GM19025 (cell line): ENCODE measurements around the gene HEG1.
"Not testable (repeated sequence)": the region's sequence is repeated elsewhere in the genome, so short reads cannot be mapped to it uniquely, and the experiment has no call there.

Experiments
- ATAC-seq: cut with Tn5 transposase; IDR thresholded peaks from one replicate; pipeline ENCODE4 v1.9.1; 2021; ENCODE audit warnings: mild to moderate bottlenecking, low read depth, moderate library complexity; ENCODE audit not compliant: unreplicated experiment

The HEG1 gene, protein sequence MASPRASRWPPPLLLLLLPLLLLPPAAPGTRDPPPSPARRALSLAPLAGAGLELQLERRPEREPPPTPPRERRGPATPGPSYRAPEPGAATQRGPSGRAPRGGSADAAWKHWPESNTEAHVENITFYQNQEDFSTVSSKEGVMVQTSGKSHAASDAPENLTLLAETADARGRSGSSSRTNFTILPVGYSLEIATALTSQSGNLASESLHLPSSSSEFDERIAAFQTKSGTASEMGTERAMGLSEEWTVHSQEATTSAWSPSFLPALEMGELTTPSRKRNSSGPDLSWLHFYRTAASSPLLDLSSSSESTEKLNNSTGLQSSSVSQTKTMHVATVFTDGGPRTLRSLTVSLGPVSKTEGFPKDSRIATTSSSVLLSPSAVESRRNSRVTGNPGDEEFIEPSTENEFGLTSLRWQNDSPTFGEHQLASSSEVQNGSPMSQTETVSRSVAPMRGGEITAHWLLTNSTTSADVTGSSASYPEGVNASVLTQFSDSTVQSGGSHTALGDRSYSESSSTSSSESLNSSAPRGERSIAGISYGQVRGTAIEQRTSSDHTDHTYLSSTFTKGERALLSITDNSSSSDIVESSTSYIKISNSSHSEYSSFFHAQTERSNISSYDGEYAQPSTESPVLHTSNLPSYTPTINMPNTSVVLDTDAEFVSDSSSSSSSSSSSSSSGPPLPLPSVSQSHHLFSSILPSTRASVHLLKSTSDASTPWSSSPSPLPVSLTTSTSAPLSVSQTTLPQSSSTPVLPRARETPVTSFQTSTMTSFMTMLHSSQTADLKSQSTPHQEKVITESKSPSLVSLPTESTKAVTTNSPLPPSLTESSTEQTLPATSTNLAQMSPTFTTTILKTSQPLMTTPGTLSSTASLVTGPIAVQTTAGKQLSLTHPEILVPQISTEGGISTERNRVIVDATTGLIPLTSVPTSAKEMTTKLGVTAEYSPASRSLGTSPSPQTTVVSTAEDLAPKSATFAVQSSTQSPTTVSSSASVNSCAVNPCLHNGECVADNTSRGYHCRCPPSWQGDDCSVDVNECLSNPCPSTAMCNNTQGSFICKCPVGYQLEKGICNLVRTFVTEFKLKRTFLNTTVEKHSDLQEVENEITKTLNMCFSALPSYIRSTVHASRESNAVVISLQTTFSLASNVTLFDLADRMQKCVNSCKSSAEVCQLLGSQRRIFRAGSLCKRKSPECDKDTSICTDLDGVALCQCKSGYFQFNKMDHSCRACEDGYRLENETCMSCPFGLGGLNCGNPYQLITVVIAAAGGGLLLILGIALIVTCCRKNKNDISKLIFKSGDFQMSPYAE (N-terminal part only)

DNA sequence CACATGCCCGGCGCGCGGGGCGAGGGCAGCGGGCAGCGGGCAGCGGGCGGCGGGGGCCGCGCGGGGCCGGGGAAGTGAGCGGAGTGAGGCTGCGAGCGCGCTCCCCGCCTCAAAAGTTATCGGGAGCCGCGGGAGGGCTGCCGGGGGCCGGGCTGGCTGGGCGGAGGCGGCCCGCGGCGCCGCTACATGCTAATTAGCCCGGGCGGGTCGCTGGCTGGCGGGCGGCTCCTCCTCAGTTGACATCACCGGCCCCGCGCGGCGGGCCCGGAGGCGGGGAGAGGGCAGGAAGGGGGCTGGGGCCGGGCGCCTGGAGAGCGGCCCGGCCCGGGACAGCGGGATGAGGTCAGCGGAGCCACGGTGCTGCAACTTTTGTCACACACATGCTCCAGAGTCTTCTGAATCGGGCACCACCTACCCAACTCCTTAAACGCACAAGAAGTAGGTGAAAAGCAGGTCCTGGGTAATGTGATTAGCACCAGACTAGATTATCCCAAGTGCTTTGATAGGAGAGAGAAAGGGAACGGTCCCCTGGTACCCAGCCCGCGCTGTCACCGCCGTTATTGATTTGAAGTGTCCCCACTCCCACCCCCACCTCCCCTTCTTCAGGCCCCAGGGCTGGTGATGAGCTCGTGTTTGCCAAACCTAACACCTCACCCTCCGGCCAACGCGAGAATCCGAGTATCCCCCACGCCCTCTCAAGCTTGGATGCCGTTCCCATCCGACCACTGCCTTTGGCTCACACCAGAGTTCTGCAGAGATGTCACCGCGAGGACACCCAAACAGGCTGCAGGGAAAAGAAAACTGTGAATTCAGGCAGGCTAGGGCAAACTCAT, at the start of gene HEG1:
Gene HEG1, minus strand, starts transcription at position 85 of the 833 bp plus-strand sequence. CDS start 107 bp downstream, outside the sequence.
- ATAC-seq = peak; percentile 73

DNA sequence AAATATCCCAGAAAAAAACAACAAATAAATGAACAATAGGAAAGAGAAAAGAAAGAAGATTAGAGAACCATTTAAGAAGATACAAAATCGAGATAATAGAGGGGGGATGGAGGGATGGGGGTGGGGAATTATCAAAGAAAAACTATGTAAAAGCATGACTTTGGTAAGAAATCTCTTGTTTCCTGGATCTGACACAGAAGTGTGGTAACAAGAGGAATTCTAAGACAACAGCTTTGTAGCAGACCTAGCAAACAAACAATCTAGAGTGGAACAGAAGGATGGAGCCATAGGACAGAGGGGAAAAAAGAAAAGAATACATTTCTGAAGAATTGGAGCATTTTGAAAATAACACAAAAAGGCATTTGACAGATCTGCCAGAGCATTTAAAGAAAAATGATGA, 49.3 kb upstream of the HEG1 start:
- ATAC-seq = no peak

DNA sequence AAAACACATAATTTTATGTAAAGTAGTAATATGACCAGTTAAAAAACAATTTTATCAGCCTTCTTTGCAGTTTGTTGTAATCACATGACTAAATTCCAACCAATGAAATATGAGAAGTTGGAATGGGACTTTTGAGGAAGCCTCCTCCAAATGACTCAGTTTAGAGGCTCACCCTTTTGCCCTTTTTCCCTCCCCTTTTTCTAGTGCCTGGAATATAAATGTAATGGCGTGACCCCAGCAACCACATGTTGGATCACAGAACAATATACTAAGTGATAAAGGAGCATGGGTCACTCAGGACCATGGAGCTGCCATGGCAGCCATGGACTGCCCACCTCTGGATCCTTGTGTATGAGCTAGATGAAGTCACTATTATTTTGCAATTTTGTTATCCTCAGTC, 48.8 kb upstream of the HEG1 start:
- no peak for ATAC-seq

DNA sequence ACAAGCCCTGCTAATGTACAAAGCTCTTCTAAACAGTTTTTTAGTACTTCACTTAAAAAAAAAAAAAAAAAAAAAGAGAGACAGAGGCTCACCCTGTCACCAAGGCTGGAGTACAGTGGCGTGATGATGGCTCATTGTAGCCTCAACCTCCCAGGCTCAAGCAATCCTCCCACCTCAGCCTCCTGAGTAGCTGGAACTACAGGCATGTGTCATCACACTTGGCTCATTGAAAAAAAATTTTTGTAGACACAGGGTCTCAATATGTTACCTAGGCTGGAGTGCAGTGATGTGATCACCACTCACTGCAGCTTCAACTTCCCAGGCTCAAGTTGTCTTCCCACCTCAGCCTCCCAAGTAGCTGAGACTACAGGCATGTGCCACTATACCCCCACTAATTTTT, 47.6 kb upstream of the HEG1 start:
- no peak for ATAC-seq

DNA sequence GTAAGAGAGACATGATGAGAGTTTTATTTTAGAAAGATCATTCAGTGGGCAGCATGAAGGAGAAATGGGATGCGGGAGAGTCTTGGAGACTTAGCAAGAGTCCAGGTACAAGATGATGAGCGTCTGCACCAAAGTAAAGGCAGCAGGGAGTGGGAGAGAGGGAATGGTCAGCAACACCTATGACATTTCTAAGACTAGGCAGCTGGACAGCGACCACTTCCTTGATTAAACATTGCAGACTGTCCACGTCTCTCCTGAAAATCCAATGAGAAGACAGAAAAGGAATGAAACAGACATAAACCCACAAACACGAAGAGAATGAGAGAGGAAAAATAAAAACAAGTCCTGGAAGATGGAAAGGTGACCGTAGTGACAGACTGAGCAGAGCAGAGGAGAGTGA, 46.7 kb upstream of the HEG1 start:
- ATAC-seq = no peak

DNA sequence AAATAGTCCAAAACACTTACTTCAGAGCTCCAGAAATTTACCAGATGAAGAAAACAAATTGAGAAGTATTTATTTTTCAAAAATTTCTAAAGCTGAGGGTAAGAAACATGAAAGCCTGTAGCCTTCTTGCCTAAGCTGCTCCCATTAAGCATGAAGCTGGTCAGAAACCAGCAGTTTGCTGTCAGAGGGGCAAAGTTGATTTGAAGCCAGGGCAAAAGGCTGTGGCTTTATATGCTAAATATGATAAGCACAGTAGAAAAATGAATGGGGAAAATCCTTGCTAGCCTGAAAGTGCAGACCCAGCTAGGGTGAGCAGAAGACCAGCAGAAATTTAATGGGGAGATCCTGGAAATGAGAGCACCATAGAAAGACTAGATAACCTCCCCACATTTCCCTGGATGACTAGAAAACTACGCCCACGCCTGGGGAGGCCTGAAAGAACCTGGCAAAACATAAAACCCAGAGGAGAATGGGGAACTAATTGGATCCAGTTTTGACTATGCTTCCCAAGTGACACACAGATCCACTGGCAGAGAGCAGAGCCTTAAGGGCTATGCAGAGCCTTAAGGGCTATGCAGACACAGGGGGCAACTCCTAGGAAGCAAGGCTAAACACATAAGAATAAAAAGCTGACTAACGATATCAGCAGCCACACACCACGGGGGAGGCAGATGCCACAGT, 43.0 kb upstream of the HEG1 start:
- ATAC-seq = no peak

DNA sequence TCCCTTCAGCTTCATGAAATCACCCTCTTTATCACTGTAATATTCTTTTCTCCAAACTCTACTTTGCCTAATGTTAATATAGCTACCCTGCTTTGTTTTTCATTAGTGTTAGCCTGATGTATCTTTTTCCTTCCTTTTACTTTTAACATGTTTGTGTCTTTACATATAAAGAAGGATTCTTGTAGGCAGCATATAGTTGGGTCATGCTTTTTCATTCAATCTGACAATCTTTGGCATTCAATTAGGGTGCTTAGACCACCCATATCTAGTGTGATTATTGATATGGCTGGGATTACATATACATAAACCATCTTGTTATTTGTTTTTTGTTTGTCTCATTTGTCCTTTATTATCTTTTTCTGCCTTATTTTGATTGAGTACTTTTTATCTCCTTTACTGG, 34.9 kb upstream of the HEG1 start:
- no peak for ATAC-seq

DNA sequence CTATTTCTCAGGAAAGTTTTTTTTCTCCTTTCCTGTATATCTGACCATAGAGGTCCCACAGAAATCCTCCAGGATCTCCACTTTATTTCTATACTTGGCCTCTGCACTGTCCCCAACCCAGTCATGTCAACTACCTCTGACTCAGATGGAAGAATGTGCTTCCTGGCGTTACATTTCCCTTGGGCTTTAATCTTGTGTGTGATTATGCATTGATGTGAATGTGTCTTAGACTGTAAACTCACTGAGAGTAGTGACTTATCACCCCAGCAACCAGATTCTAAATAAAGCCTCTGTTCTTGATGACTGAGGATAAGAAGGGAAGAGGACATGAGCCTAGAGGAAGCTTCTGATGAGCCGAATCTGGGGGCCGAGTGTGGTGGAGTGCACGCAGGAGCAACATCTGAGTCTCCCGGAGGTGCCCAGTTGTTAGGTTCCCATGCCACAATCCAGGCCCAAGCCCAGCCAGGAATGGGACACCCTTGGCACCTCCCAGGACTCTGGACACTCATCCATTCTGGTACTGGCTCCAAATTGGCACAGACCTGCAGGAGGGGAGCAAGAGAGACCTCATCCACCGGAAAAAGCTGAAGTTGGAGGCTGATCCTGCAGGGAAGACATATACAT, 32.1 kb upstream of the HEG1 start:
- no peak for ATAC-seq

DNA sequence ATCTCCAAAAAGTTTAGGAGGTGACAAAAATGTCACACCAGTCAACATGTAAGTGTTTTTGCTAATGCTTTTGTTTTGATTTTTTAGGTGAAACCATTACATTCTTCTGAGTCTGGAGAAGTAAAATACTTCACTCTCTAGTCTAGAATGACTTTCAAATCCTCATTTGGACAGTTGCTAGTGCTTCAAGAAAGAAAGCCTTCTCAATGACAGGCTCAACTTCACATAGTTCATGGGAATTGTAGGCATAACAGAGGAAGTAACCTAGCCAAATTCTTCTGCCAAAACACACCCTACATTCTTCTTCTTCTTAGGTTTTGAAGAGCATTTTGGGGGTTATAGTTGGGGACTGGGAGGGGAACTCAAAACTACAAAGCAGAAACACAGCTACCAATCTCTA, 29.4 kb upstream of the HEG1 start:
- no peak for ATAC-seq

DNA sequence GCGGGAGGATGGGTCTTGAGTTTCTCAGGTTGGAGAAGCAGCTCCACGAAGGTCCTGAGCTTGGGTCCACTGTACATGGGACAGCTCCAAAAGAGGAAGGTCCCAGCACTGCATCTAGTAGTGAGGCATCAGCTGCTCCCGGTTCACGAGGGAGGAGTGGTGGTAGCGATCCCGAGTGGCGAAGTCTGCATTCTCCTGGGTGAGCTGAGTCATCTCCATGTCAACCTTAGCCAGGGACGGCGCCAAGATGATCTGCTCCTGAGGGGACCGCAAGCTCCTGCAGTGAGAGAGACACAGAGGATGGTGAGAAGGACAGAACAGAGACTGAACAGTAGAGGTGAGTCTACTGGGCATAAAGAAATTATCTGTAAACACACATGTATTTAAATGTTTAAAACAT, 28.0 kb upstream of the HEG1 start:
- no peak for ATAC-seq

DNA sequence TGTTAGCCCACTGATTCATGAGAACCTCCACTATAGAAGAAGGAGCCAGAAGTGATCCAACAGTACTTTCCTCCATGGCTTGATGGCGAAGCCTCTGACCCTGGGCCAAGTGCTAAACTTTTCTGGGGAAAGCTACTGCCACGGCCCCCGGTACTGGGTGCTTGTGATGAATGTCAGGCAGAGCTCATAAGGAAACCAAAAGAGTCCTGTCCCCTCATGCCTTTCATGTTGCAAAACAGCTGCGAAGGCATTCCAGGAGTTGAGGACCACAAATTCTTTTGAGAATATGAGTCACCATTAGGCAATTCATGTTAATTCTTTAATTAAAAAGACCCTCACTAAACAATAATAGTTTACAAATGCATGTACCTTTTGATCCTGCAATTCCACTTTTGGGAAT, 26.5 kb upstream of the HEG1 start:
- not testable (repeated sequence) for ATAC-seq

DNA sequence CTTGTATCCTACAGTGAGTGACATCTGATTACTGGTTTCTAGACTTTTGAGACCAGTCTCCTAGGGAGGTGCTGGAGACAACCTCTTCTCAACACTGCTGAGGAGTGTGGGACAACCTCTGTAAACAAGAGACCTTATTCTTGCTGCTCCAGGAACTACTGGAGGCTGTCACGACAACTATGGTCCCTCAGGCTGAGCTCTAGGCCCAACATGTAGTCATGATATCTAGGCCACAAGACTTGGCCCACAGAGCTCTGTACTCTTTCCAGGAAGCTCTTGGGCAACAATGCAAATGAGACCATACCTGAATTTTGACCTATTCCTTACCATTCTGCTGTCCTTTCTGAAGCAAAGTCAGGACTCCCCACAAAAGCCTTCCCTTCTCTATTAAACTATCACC, 24.3 kb upstream of the HEG1 start:
- no peak for ATAC-seq

DNA sequence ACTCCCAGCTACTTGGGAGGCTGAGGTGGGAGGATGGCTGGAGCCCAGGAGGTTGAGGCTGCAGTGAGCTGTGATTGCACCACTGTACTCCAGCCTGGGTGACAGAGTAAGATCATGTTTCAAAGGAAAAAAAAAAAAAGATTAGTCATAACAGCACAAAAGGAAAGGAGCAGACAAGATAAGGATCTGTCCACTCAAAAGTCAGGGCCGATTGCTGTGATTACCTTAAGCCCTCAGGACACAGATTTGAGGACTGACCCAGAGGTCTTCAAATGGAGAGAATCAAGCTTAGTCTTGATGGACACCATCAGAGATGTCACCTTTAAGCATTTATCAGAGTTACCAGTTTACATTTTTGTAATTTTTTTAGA, 23.9 kb upstream of the HEG1 start:
- no peak for ATAC-seq

DNA sequence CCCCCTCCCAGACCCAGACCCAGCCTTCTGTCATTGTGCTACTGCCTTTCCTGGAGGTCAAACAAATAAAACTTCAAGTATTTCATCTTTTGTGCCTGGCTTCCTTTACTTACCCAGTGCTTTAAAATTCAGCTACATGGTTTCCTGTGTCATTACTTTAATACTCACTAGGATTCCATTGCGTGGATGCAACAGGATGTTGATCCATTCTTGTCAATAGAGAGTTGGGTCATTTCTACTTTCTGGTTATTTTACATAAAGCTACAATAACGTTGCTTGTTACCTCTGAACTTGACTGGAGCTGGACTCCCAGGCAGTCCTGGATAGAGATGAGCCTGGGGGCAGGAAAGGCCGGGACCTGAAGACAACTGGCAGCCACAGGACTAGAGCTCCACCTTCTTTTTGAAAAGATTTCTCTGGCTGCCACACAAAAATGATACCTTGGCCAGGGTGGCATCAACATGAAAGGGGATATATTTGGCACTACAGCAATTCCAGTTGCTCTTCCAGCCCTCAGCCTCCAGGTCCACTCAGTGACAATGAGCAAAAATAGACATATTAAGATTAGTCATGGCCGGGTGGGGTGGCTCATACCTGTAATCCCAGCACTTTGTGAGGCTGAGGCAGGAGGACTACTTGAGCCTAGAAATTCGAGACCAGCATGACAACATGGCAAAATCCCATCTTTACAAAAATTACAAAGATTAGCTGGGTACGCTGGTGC, 23.3 kb upstream of the HEG1 start:
- ATAC-seq = no peak

DNA sequence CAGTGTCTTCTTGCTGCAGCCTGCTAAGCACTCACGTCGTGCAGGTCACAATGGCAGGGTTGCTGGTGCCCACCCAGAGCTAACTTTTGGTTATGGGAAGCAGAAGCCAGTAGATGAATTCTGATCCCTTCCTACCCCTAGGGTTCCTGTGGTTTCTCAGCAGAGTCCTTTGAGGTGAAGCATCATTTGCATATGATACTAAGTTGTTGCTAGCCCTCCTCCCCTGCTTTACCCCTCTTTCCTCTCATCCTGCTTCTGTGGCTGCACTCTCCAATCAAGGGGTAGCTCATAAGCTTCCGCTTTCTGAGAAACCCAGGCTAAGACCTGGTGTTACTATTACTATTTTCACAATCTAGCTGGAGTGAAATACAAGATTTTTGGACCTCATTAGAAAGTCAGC, 22.1 kb upstream of the HEG1 start:
- no peak for ATAC-seq

DNA sequence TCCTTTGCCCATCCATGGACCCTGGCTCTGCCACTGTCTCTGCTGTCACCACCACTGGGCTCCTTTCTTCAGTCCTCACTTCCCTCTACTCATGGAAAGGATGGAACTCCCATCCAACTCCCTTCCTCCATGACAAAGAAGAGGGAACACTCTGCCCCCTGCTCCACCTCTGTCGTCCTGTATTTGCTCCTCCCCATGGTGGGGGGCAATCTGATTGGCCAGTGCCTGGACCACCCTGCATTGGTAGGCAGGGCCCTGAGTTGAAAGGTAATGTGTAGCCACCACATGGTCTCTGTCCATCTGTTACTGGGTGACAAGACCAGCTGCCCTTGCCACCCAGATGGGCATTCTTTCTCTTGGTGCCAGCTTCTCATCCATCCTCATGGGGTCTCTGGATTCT, 20.7 kb upstream of the HEG1 start:
- ATAC-seq = no peak

DNA sequence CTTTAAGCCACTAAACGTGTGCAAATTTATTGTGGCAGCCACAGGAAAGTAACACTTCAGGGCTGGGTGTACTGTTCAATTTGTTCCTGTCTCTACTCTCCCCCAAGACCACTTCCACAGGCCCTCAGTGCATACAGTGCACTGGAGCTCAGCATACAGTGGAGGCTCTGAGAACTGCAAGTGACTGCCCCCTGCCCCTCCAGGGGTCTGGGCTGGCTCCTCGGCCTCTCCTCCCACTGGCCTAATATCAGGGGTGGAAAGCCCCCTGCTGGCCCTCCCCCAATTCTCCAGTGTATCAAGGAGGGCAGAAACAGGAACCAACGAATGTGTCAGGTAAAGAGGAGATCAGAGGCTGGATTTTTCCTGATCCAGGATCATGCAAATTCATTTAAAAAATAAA, 19.9 kb upstream of the HEG1 start:
- ATAC-seq = no peak

DNA sequence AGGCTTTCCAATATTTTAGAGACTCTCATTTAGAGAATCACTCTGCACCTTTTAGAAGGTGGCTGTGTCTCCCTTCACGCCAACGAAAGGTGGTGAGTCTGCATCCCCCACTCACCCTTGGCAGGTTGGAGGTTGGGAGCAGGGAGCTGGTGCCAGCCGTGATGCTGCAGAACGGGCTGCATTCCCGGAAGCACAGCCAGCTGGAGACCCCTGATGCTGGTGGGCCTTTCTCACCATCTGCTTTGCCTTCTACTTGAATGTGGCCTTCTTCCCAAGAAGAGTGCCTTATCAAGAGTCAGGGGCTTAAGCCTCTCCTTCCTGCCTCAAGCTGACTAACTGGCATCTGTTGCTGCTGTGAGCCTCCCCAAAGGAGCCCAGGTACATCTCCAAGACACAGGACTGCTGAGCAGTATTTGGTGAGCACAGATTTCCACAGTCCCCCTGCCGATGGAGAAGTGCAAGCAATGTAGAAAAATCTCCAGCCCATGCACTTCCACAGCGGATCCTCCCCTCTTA, 17.7 kb upstream of the HEG1 start:
- ATAC-seq = no peak
